Activated T-cell treated with anti-CD3 and anti-CD28 coated beads, Interleukin-2, amount 50 U/mL, for 72 hours (primary cell): ENCODE data around the gene ANKIB1. TPM values are rescaled to one million over a fixed set of nuclear protein-coding genes. Genes with fewer than 3 reads are reported as not detected.

Experiments used
- ATAC-seq, 2 donors: fragments of 150-1000 bp; cut with Tn5 transposase; replicated peaks in 1 of 2; 2 replicates each; pipeline ENCODE4 v1.10.0; 2021; ENCODE audit warnings: moderate library complexity in 2 of 2, mild to moderate bottlenecking in 1 of 2
- DNase-seq, 2 donors: peaks; one replicate each; pipeline ENCODE4 v3.0.0; 2021 to 2022; ENCODE audit warnings: mixed read lengths in 1 of 2
- H3K27ac Mint-ChIP-seq: one replicate; pipeline ENCODE4 v1.8.0; 2022; ENCODE audit warnings: mild to moderate bottlenecking, moderate library complexity, mixed read lengths
- H3K27me3 Mint-ChIP-seq: one replicate; pipeline ENCODE4 v1.8.0; 2022; ENCODE audit warnings: low read depth, mixed read lengths
- H3K36me3 Mint-ChIP-seq, 2 donors: one replicate each; pipeline ENCODE4 v1.8.0; 2022; ENCODE audit warnings: mixed read lengths in 2 of 2, mild to moderate bottlenecking in 1 of 2; ENCODE audit not compliant: insufficient read depth in 2 of 2
- H3K4me1 Mint-ChIP-seq: one replicate; pipeline ENCODE4 v1.8.0; 2022; ENCODE audit warnings: low read depth, mixed read lengths
- H3K4me3 Mint-ChIP-seq, 2 donors: one replicate each; pipeline ENCODE4 v1.8.0; 2022; ENCODE audit warnings: mild to moderate bottlenecking in 2 of 2, mixed read lengths in 2 of 2, moderate library complexity in 2 of 2
- H3K9me3 Mint-ChIP-seq, 2 donors: one replicate each; pipeline ENCODE4 v1.8.0; 2022; ENCODE audit warnings: mixed read lengths in 2 of 2
- total RNA-seq, 2 donors: library from RNA; stranded (reverse); gene quantifications; one replicate each; pipeline ENCODE4 v1.2.3, GENCODE V29; 2022

Gene ANKIB1, protein sequence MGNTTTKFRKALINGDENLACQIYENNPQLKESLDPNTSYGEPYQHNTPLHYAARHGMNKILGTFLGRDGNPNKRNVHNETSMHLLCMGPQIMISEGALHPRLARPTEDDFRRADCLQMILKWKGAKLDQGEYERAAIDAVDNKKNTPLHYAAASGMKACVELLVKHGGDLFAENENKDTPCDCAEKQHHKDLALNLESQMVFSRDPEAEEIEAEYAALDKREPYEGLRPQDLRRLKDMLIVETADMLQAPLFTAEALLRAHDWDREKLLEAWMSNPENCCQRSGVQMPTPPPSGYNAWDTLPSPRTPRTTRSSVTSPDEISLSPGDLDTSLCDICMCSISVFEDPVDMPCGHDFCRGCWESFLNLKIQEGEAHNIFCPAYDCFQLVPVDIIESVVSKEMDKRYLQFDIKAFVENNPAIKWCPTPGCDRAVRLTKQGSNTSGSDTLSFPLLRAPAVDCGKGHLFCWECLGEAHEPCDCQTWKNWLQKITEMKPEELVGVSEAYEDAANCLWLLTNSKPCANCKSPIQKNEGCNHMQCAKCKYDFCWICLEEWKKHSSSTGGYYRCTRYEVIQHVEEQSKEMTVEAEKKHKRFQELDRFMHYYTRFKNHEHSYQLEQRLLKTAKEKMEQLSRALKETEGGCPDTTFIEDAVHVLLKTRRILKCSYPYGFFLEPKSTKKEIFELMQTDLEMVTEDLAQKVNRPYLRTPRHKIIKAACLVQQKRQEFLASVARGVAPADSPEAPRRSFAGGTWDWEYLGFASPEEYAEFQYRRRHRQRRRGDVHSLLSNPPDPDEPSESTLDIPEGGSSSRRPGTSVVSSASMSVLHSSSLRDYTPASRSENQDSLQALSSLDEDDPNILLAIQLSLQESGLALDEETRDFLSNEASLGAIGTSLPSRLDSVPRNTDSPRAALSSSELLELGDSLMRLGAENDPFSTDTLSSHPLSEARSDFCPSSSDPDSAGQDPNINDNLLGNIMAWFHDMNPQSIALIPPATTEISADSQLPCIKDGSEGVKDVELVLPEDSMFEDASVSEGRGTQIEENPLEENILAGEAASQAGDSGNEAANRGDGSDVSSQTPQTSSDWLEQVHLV
- total RNA-seq, result 10 to 100 TPM; 48.8 to 57.1 TPM

DNA sequence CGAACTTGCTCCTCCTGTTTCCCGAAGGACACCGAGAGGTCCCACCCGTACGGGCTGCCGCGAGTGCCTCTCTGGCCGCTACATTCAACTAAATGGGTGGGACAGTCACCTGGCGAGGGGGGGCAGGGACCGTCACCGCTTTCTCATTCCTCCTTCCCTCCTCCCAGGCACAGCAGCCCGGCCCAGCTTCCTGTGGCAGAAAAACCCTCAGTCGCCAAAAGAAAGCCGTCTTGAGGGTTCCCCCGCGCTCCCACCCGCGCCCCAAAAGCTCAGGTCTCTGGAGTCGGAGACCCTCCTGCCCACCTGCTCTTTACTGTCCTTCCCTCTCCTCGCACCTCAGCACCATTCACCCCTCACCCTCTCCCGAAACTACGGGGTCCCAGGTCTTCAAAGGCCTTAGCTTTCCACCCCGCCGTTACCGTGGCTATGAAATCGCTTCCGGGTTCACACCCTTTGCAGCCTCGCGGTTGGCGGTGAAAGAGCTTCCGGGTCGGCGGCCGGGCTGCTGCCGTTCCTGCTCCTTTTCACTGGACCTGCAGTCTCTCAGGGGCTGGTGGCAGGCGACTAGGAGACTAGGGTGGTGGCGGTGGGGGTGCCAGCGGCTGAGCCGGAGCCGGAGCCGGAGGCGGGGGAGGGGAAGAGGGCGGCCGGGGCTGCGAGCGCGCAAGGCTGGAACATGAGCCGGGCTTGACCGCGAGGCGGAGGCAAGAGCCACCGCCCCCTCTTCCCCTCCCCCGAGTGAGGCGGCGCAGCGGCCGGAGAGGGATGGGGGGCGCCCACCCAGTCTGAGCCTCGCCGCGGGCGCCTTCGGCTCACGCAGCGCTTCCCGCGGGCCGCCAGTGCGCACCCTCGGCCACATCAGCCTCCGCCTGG is at the start of gene ANKIB1, which contains the start of gene KRIT1:
TSS of gene ANKIB1 (plus strand) at position 488 of the 873 bp plus-strand sequence. CDS start 49,005 bp downstream, outside the sequence.
TSS of gene KRIT1 (minus strand) at position 428 of the 873 bp plus-strand sequence. CDS start 3,779 bp downstream, outside the sequence.
- no peaks in the 10 kb centered on the region for H3K27me3 Mint-ChIP-seq
- H3K36me3 Mint-ChIP-seq, result peaks cover 4 to 5% of the 10 kb centered on the region in 2 donors
- ATAC-seq (peak; percentile 86 to 89), DNase-seq (peak; percentile 87 to 90)
- H3K4me1 Mint-ChIP-seq, result peaks cover 45% of the 10 kb centered on the region
- H3K4me3 Mint-ChIP-seq, result peak within 1 kb of the TSS; percentile 90 to 94
- H3K9me3 Mint-ChIP-seq, result no peaks in the 10 kb centered on the region
- peak within 1 kb of the TSS; percentile 95 for H3K27ac Mint-ChIP-seq

- Mint-ChIP-seq H3K9me3 (no peaks in the 10 kb centered on the region), H3K4me3 (no peak overlapping the region), H3K36me3 (peaks cover 7 to 20% of the 10 kb centered on the region in 2 donors), H3K27me3 (no peaks in the 10 kb centered on the region), H3K27ac (no peak overlapping the region), H3K4me1 (peaks cover 5% of the 10 kb centered on the region)
- ATAC-seq, result no peak
- DNase-seq, result no peak
These were observed 45.0 kb upstream of the ANKIB1 start for GRCh38 chr7:92200791-92201190.

GRCh38 chr7:92205987-92206386 is 39.8 kb upstream of the ANKIB1 start:
- Mint-ChIP-seq H3K4me1 (peaks cover 9% of the 10 kb centered on the region), H3K36me3 (peaks cover 23 to 52% of the 10 kb centered on the region in 2 donors), H3K4me3 (no peak overlapping the region), H3K9me3 (peaks cover 3 to 8% of the 10 kb centered on the region in 2 donors), H3K27me3 (no peaks in the 10 kb centered on the region), H3K27ac (no peak overlapping the region)
- ATAC-seq (no peak), DNase-seq (no peak)

DNA sequence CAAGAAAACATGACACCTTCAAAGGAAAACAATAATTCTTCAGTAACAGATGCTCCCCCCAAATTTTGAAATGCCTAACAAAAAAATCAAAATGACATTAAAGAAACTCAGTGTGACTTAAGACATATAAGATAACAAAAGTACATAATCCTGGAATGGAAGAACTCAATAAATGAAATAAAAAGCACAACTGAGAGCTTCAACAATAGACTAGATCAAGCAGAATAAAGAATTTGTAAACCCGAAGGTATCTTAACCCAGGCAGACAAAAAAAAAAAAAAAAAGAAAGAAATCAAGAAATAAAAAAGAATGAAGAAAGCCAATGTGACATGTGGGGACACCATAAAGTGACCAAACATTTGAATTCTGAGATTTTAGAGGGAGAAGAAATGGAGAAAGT is 39.1 kb upstream of the ANKIB1 start:
- H3K4me1 Mint-ChIP-seq, result peaks cover 9% of the 10 kb centered on the region
- H3K36me3 Mint-ChIP-seq, result peaks cover 27 to 56% of the 10 kb centered on the region in 2 donors
- no peak overlapping the region for H3K27ac Mint-ChIP-seq
- H3K27me3 Mint-ChIP-seq, result no peaks in the 10 kb centered on the region
- DNase-seq (no peak), ATAC-seq (no peak)
- peaks cover 5 to 8% of the 10 kb centered on the region in 2 donors for H3K9me3 Mint-ChIP-seq
- no peak overlapping the region for H3K4me3 Mint-ChIP-seq

DNA sequence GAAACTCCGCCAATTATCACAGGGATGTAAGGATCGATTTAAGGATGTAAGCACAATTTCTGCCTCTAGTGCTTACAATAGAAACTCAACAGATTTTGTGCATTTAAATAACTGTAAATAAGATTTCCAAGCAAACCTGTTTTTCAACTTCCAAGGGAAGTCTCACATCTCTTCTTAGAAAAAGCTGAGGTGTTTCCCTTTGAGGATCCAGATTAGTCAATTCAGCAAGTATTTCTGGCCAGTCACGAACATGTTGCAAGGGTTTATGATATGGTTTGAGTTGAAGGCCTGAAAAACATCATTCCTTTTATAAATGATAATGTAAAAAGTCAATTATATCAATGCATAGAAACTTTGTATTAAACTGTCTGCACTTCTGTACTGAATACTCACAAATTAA is 24.0 kb upstream of the ANKIB1 start:
- Mint-ChIP-seq H3K36me3 (peaks cover 8 to 39% of the 10 kb centered on the region in 2 donors), H3K9me3 (no peaks in the 10 kb centered on the region), H3K4me3 (no peak overlapping the region), H3K27ac (no peak overlapping the region), H3K27me3 (no peaks in the 10 kb centered on the region), H3K4me1 (no peaks in the 10 kb centered on the region)
- no peak for DNase-seq
- ATAC-seq, result no peak

DNA sequence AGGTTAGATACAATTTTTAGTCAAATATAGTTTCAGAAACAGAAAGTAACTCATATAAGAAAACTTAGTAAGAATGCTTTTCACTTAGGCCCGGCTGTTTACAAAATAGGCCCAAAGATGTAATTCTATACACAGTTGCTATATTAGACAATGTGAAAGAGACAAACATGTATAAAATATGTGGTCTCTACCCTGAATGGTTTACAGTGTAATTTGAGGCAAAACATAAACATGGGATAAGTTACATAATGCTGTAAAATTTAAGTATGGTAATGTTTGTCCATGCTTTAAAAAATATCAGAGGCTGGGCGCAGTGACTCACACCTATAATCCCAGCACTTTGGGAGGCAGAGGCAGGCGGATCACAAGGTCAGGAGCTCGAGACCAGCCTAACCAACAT is 18.8 kb upstream of the ANKIB1 start:
- H3K4me3 Mint-ChIP-seq, result no peak overlapping the region
- peaks cover 18 to 39% of the 10 kb centered on the region in 2 donors for H3K36me3 Mint-ChIP-seq
- peaks cover 13% of the 10 kb centered on the region for H3K4me1 Mint-ChIP-seq
- no peak for ATAC-seq
- DNase-seq, result no peak
- H3K27ac Mint-ChIP-seq, result peak overlapping the region; percentile 60
- H3K27me3 Mint-ChIP-seq, result no peaks in the 10 kb centered on the region
- peaks cover 3 to 6% of the 10 kb centered on the region in 2 donors for H3K9me3 Mint-ChIP-seq

DNA sequence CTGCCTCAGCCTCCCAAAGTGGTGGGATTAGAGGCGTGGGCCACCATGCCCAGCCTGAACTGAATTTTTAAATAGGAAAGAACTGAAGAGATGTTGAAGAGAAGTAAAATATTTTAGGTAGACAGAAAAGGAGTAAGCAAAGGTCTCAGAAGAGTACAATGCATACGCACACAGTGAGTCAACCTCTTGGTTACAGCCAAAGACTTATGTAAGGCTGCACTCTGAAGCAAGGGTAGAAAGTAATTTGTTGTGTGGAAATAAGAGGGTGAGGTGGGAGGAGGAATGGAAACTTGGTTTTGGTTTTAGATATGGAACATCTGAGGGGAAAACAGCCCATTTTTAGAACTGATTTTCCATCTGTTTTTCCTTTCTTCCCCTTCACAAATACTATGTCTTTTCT is 17.7 kb upstream of the ANKIB1 start:
- no peak overlapping the region for H3K27ac Mint-ChIP-seq
- no peak for DNase-seq
- no peak for ATAC-seq
- H3K36me3 Mint-ChIP-seq, result peaks cover 18 to 44% of the 10 kb centered on the region in 2 donors
- peaks cover 3 to 6% of the 10 kb centered on the region in 2 donors for H3K9me3 Mint-ChIP-seq
- no peaks in the 10 kb centered on the region for H3K27me3 Mint-ChIP-seq
- no peak overlapping the region for H3K4me3 Mint-ChIP-seq
- H3K4me1 Mint-ChIP-seq, result peaks cover 13% of the 10 kb centered on the region

GRCh38 chr7:92228742-92229141 is 17.0 kb upstream of the ANKIB1 start:
- no peak overlapping the region for H3K4me3 Mint-ChIP-seq
- peaks cover 13% of the 10 kb centered on the region for H3K4me1 Mint-ChIP-seq
- peaks cover 18 to 45% of the 10 kb centered on the region in 2 donors for H3K36me3 Mint-ChIP-seq
- no peak for DNase-seq
- no peak for ATAC-seq
- peaks cover 3 to 6% of the 10 kb centered on the region in 2 donors for H3K9me3 Mint-ChIP-seq
- H3K27me3 Mint-ChIP-seq, result no peaks in the 10 kb centered on the region
- H3K27ac Mint-ChIP-seq, result no peak overlapping the region

GRCh38 chr7:92230547-92230946 is 15.2 kb upstream of the ANKIB1 start:
- Mint-ChIP-seq H3K36me3 (peaks cover 16 to 41% of the 10 kb centered on the region in 2 donors), H3K27me3 (no peaks in the 10 kb centered on the region), H3K27ac (peak overlapping the region; percentile 16), H3K4me1 (peaks cover 13% of the 10 kb centered on the region), H3K9me3 (peaks cover 3 to 6% of the 10 kb centered on the region in 2 donors), H3K4me3 (no peak overlapping the region)
- DNase-seq, result no peak
- no peak for ATAC-seq

DNA sequence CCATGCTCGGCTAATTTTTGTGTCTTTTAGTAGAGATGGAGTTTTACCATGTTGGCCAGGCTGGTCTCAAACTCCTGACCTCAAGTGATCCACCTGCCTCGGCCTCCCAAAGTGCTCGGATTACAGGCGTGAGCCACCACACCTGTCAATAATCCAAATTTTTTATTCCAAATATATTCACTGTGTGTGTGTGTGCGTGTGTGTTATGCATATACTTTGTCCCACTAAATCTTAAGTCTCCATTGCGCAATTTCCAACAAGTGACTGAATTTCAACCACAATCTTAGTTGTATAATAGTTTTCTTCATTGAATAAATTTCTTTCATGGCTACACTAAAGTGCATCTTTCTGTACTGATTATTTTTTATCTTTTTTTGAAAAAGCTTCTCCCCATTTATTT is 2.8 kb upstream of the ANKIB1 start:
- Mint-ChIP-seq H3K4me1 (peaks cover 39% of the 10 kb centered on the region), H3K9me3 (no peaks in the 10 kb centered on the region), H3K27ac (no peak overlapping the region), H3K36me3 (peaks cover 4 to 10% of the 10 kb centered on the region in 2 donors), H3K4me3 (peak overlapping the region in 1 of 2 donors; percentile 50), H3K27me3 (no peaks in the 10 kb centered on the region)
- ATAC-seq (no peak), DNase-seq (no peak)

- Mint-ChIP-seq H3K9me3 (no peaks in the 10 kb centered on the region), H3K4me3 (peak overlapping the region; percentile 90 to 94), H3K4me1 (peaks cover 45% of the 10 kb centered on the region), H3K36me3 (peaks cover 4 to 5% of the 10 kb centered on the region in 2 donors), H3K27me3 (no peaks in the 10 kb centered on the region), H3K27ac (peak overlapping the region; percentile 95)
- ATAC-seq (peak; percentile 0 to 2), DNase-seq (no peak)
These were observed 827 bp upstream of the ANKIB1 start for GRCh38 chr7:92244808-92245486.
